C4-2B (cell line): ENCODE data around the gene ANAPC5.
A peak's percentile ranks its signal among the peaks of the same experiment; 100 is the strongest.

Source experiments
- H3K27ac ChIP-seq: fragments of 450-650 bp; 2 replicates; pipeline ENCODE4 v1.5.1; 2017
- ZFX ChIP-seq: fragments of 450-650 bp; IDR thresholded peaks from 2 replicates; pipeline ENCODE4 v1.6.1; 2017
- TF ChIP-seq, protein P1 (sequence below): fragments of 450-650 bp; conservative IDR thresholded peaks from 2 replicates; pipeline ENCODE4 v1.5.1; 2017; ENCODE audit warnings: mild to moderate bottlenecking

The ANAPC5 gene

DNA sequence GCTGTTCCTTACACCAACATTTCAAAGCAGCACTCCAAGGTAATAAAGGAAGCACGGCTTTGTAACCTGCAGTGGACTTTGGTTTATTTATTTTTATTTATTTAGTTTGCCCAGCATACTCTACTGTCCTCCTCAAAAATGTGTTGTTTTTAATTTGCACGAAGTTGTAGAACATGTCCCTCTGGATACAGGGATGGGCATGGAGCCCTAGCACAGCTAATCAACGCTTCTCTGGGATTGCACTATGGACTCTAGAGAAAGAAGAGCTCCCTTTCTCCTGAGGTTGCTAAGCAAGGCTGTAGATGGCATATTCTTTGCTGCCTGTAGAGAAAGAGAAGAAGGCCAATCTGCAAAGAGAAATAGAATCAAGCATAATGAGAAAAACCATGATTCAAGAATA lies 5.9 kb upstream of the ANAPC5 start:
- no peak for TF ChIP-seq ZFX
- TF ChIP-seq, protein P1, sequence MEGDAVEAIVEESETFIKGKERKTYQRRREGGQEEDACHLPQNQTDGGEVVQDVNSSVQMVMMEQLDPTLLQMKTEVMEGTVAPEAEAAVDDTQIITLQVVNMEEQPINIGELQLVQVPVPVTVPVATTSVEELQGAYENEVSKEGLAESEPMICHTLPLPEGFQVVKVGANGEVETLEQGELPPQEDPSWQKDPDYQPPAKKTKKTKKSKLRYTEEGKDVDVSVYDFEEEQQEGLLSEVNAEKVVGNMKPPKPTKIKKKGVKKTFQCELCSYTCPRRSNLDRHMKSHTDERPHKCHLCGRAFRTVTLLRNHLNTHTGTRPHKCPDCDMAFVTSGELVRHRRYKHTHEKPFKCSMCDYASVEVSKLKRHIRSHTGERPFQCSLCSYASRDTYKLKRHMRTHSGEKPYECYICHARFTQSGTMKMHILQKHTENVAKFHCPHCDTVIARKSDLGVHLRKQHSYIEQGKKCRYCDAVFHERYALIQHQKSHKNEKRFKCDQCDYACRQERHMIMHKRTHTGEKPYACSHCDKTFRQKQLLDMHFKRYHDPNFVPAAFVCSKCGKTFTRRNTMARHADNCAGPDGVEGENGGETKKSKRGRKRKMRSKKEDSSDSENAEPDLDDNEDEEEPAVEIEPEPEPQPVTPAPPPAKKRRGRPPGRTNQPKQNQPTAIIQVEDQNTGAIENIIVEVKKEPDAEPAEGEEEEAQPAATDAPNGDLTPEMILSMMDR: no peak
- no peak overlapping the region for H3K27ac ChIP-seq

DNA sequence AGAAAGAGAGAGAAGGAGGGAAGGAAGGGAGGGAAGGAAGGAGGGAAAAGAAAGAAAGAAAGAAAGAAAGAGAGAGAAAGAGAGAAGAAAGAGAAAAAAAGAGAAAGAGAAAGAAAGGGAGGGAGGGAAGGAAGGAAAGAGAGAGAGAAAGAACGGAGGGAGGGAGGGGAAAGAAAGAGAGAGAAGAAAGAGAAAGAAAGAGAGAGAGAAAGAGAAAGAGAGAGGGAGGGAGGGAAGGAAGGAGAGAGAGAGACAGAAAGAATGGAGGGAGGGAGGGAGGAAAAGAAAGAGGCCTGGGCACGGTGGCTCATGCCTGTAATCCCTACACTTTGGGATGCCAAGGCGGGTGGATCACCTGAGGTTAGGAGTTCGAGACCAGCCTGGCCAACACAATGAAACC lies 5.1 kb upstream of the ANAPC5 start:
- TF ChIP-seq, protein P1: no peak
- no peak for TF ChIP-seq ZFX
- H3K27ac ChIP-seq: no peak overlapping the region

DNA sequence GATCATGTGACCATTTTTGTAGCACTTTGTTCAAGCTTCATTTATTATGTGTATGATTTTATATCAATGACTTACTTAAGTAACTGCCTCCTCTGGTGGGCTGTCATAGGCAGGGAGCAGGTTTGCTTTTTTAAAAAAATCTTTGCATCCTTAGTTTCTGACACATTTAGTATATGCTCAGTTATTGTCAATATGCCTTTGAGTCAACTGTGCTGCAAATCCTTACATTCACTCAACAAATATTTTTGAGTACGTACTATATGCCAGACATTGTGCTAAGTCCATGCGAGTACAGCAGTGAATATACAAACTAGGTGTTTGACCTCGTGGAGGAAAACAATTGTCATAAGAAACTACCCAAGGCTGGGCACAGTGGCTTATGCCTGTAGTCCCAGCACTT lies 4.4 kb upstream of the ANAPC5 start:
- no peak overlapping the region for H3K27ac ChIP-seq
- TF ChIP-seq, protein P1: no peak
- TF ChIP-seq ZFX: no peak

DNA sequence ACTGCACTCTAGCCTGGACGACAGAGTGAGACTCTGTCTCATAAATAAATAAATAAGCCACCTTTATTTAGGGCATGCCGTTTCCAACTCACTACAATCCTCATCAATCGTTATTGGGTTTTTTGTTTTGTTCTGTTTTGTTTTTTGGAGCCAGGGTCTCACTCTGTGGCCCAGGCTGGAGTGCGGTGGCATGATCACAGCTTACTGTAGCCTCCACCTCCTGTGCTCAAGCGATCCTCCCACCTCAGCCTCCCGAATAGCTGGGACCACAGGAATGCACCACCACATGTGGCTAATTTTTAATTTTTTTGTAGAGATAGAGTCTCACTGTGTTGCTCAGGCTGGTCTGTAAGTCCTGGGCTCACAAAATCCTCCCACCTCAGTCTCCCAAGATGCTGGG lies 3.6 kb upstream of the ANAPC5 start:
- TF ChIP-seq, protein P1: no peak
- TF ChIP-seq ZFX: no peak
- H3K27ac ChIP-seq: no peak overlapping the region

DNA sequence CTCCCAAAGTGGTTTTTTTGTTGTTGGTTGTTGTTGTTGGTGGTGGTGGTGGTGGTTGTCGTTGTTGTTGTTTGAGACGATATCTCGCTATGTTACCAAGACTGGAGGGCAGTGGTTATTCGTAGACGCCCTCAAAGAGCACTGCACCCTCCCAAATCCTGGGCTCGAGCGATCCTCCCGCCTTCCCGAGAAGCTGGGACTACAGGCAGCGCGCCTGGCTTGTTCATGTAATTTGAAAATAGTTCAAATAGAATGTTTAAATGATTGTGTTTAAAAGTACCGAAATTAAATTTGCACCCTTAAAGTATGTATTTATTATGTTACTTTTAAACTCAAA lies 439 bp upstream of the ANAPC5 start:
- TF ChIP-seq, protein P1: no peak
- no peak for TF ChIP-seq ZFX

DNA sequence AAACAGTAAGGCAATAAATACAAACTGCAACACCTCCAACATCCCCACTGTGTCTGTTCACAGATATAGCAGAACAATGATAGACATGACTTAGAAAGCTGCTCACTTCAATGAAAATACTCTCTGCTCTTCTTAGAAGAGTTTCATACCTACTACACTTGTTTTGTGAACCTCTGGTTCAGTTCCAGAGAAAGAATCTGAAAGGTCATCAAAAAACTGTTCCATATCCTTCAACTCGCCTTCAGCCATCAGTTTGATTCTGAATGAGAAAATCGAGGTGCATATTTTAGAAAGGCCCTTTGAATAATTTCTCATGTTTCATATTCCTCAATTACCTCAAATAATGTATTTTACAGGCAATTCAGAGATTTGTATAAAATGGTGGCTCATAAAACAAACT lies 5.5 kb downstream of the ANAPC5 start:
- TF ChIP-seq, protein P1: no peak
- TF ChIP-seq ZFX: no peak

More for the DNA sequence above, 439 bp upstream of the ANAPC5 start:
- peak overlapping the region; percentile 88 for H3K27ac ChIP-seq

DNA sequence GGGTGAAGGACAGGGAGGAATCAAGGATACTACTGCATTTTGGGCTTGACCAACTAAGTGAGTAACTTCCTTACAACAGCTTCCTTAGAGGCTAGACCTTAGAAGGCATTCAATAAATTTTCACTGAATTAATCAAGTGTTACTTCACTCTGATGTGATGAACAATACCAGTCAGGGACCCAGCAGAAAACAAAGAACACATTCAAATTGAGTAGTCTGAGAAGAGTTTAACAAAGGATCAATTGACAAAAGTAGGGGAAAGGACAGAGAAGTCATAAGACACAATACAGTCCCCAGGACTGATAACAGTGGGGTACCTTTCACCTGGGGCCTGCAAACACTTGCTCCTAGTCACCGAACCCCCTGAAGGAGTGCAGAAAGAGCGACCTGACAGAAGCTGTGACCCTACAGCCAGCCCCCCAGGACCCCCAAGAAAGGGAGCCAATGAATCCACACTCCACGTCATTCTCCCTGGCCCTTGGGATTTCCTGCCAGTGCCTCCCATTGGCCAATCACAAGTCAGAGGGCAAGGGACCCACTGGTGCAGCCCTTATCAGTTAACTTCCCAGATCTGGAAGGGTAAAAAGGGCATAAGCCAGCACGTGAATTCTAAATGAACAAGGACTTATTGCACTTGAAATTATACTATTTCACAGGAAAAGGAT lies 6.9 kb downstream of the ANAPC5 start:
- H3K27ac ChIP-seq: no peak overlapping the region
- TF ChIP-seq ZFX: no peak
- TF ChIP-seq, protein P1: no peak

More for the DNA sequence above, 5.5 kb downstream of the ANAPC5 start:
- no peak overlapping the region for H3K27ac ChIP-seq
